HCT116 (cell line): ENCODE results near the gene PRIMA1. TPM values are rescaled to one million over a fixed set of nuclear protein-coding genes. Genes with fewer than 3 reads are reported as not detected.

Experiments used
- ATAC-seq: fragments of 200-7000 bp; cut with Tn5 transposase; 2 replicates; pipeline ENCODE4 v1.9.1; 2020; ENCODE audit warnings: mild to moderate bottlenecking, moderate library complexity
- BruUV-seq: library from RNA; stranded (reverse); fragments of 400-500 nt; replicated peaks from 2 replicates; lab custom pipeline; 2021; lab: Mats Ljungman, UMichigan
- CTCF ChIA-PET: fragments of 300-600 bp; sonication (Branson Sonifier 250); formaldehyde crosslinking; loops from one replicate; lab custom pipeline; 2021; ENCODE audit warnings: antibody characterized with exemption; lab: Charles Lee
- POLR2A ChIA-PET: fragments of 300-600, 350-600 bp; sonication (Branson Sonifier 250); formaldehyde crosslinking; loops from one replicate; lab custom pipeline; 2021; ENCODE audit warnings: antibody characterized with exemption; lab: Charles Lee
- RAD21 ChIA-PET, 2 experiments: fragments of 300-600 bp; sonication (Branson Sonifier 250); formaldehyde crosslinking; loops; one replicate each; lab custom pipeline; 2023; ENCODE audit warnings: low total read pairs in 2 of 2; ENCODE audit not compliant: uncharacterized antibody in 2 of 2, unreplicated experiment in 2 of 2, low non-redundant PET in 1 of 2; lab: Charles Lee
- DNase-seq: peaks from one replicate; pipeline ENCODE4 v3.0.0-alpha.2; 2010; ENCODE audit warnings: low read depth, low spot score
- H2AFZ ChIP-seq: fragments of 200-600 bp; shearing (Covaris generic), sonication (generic); 2 replicates; pipeline ENCODE4 v1.6.1; 2017; ENCODE audit warnings: low read depth, mixed run types, mixed read lengths, antibody characterized with exemption, low read length; ENCODE audit not compliant: poor library complexity, severe bottlenecking
- H3K27ac ChIP-seq: 2 replicates; pipeline ENCODE4 v1.5.1; 2012; ENCODE audit warnings: low read depth, low read length
- H3K27me3 ChIP-seq: fragments of 200-600 bp; sonication (generic); 2 replicates; pipeline ENCODE4 v1.6.1; 2016; ENCODE audit warnings: mixed run types, low read length, mixed read lengths; ENCODE audit not compliant: insufficient read depth
- H3K36me3 ChIP-seq, 2 experiments: fragments of 200-500 bp in 1 of 2; fragments of 200-600 bp in 1 of 2; sonication (Bioruptor generic) in 1 of 2; sonication (generic) in 1 of 2; 2 replicates each; pipeline versions ENCODE4 v1.5.1 to v1.6.1; 2014 to 2016; ENCODE audit warnings: low read length in 2 of 2, inconsistent platforms in 1 of 2, mixed read lengths in 1 of 2, mixed run types in 1 of 2; ENCODE audit not compliant: insufficient read depth in 2 of 2, control insufficient read depth in 1 of 2
- H3K4me1 ChIP-seq, 2 experiments: fragments of 200-600 bp in 1 of 2; sonication (generic) in 1 of 2; 2 replicates each; pipeline versions ENCODE4 v1.5.1 to v1.6.1; 2012 to 2017; ENCODE audit warnings: low read length in 2 of 2, inconsistent platforms in 1 of 2, mild to moderate bottlenecking in 1 of 2, mixed read lengths in 1 of 2, mixed run types in 1 of 2, moderate library complexity in 1 of 2; ENCODE audit not compliant: insufficient read depth in 2 of 2, control insufficient read depth in 1 of 2
- H3K4me2 ChIP-seq: fragments of 200-600 bp; sonication (generic); 2 replicates; pipeline ENCODE4 v1.6.1; 2017; ENCODE audit warnings: mixed run types, low read length, mixed read lengths
- H3K4me3 ChIP-seq, 2 experiments: fragments of 200-600 bp in 1 of 2; sonication (generic) in 1 of 2; replicated peaks in 1 of 2; 2 replicates each; pipeline ENCODE4 v1.5.1; 2011 to 2016; ENCODE audit warnings: low read length in 2 of 2, control low read depth in 1 of 2, low read depth in 1 of 2, mild to moderate bottlenecking in 1 of 2, mixed read lengths in 1 of 2, mixed run types in 1 of 2
- H3K79me2 ChIP-seq: fragments of 200-600 bp; sonication (generic); 2 replicates; pipeline ENCODE4 v1.6.1; 2017; ENCODE audit warnings: mild to moderate bottlenecking, mixed run types, low read length, moderate library complexity, mixed read lengths; ENCODE audit not compliant: insufficient read depth
- H3K9ac ChIP-seq: fragments of 200-600 bp; sonication (generic); 2 replicates; pipeline ENCODE4 v1.6.1; 2016; ENCODE audit warnings: low read length, mixed read lengths
- H3K9me2 ChIP-seq: fragments of 200-600 bp; sonication (generic), shearing (Covaris generic); 2 replicates; pipeline ENCODE4 v1.6.1; 2017; ENCODE audit warnings: mixed run types, mild to moderate bottlenecking, moderate library complexity; ENCODE audit not compliant: insufficient read depth
- H3K9me3 ChIP-seq, 2 experiments: fragments of 200-500 bp in 1 of 2; fragments of 200-600 bp in 1 of 2; sonication (Bioruptor generic) in 1 of 2; sonication (generic) in 1 of 2; 2 replicates each; pipeline ENCODE4 v1.6.1; 2014 to 2017; ENCODE audit warnings: low read length in 2 of 2, mixed read lengths in 2 of 2, inconsistent platforms in 1 of 2, low read depth in 1 of 2, mild to moderate bottlenecking in 1 of 2, mixed run types in 1 of 2, moderate library complexity in 1 of 2; ENCODE audit not compliant: control insufficient read depth in 1 of 2, insufficient read depth in 1 of 2
- H4K20me1 ChIP-seq: fragments of 200-600 bp; sonication (generic), shearing (Covaris generic); 2 replicates; pipeline ENCODE4 v1.6.1; 2017; ENCODE audit warnings: mixed run types, mild to moderate bottlenecking, moderate library complexity; ENCODE audit not compliant: insufficient read depth
- ATF3 ChIP-seq: IDR thresholded peaks from 2 replicates; pipeline ENCODE4 v1.6.1; 2012
- CEBPB ChIP-seq: IDR thresholded peaks from 2 replicates; pipeline ENCODE4 v1.6.1; 2012; ENCODE audit warnings: low read depth
- CTCF ChIP-seq, 3 experiments: fragments of 200-600 bp in 1 of 3; sonication (generic) in 1 of 3; IDR thresholded peaks in 2 of 3; conservative IDR thresholded peaks in 1 of 3; 2 replicates each; pipeline ENCODE4 v1.5.1; 2012 to 2017; ENCODE audit warnings: low read depth in 2 of 3, low read length in 2 of 3, antibody characterized with exemption in 1 of 3, borderline replicate concordance in 1 of 3, control low read depth in 1 of 3, mild to moderate bottlenecking in 1 of 3, mixed read lengths in 1 of 3, mixed run types in 1 of 3, moderate library complexity in 1 of 3; ENCODE audit not compliant: insufficient read depth in 1 of 3
- EGR1 ChIP-seq: IDR thresholded peaks from 2 replicates; pipeline ENCODE4 v1.6.1; 2012; ENCODE audit warnings: low read depth
- ELF1 ChIP-seq: IDR thresholded peaks from 2 replicates; pipeline ENCODE4 v1.6.1; 2012; ENCODE audit warnings: low read depth, borderline replicate concordance
- EZH2 ChIP-seq: fragments of 200-600 bp; sonication (generic); IDR thresholded peaks from 2 replicates; pipeline ENCODE4 v1.6.1; 2017; ENCODE audit warnings: antibody characterized with exemption, mixed run types
- FOSL1 ChIP-seq: IDR thresholded peaks from 2 replicates; pipeline ENCODE4 v1.6.1; 2012; ENCODE audit warnings: low read depth
- JUND ChIP-seq: IDR thresholded peaks from 2 replicates; pipeline ENCODE4 v1.6.1; 2012
- MAX ChIP-seq: IDR thresholded peaks from 2 replicates; pipeline ENCODE4 v1.6.1; 2012
- POLR2A ChIP-seq: IDR thresholded peaks from 2 replicates; pipeline ENCODE4 v1.7.0; 2011; ENCODE audit warnings: borderline replicate concordance; ENCODE audit not compliant: insufficient read depth, insufficient read length; ENCODE audit errors: extremely low read depth
- POLR2AphosphoS5 ChIP-seq: IDR thresholded peaks from 2 replicates; pipeline ENCODE4 v1.6.1; 2011; ENCODE audit warnings: mild to moderate bottlenecking, low read depth, low read length, moderate library complexity
- RAD21 ChIP-seq: IDR thresholded peaks from 2 replicates; pipeline ENCODE4 v1.6.1; 2012; ENCODE audit warnings: low read depth, mild to moderate bottlenecking
- REST ChIP-seq: IDR thresholded peaks from 2 replicates; pipeline ENCODE4 v1.6.1; 2012; ENCODE audit warnings: low read depth
- SIN3A ChIP-seq: IDR thresholded peaks from 2 replicates; pipeline ENCODE4 v1.6.1; 2012; ENCODE audit warnings: low read depth
- SP1 ChIP-seq: IDR thresholded peaks from 2 replicates; pipeline ENCODE4 v1.6.1; 2012; ENCODE audit warnings: low read depth
- TCF7L2 ChIP-seq: IDR thresholded peaks from 2 replicates; pipeline ENCODE4 v1.7.0; 2011; ENCODE audit warnings: borderline replicate concordance, inconsistent platforms; ENCODE audit not compliant: insufficient read depth, insufficient read length; ENCODE audit errors: extremely low read depth
- ZBTB33 ChIP-seq: IDR thresholded peaks from 2 replicates; pipeline ENCODE4 v1.6.1; 2011; ENCODE audit warnings: mild to moderate bottlenecking, low read length, moderate library complexity; ENCODE audit not compliant: insufficient replicate concordance; ENCODE audit errors: extremely low read depth
- ZFX ChIP-seq: fragments of 450-650 bp; IDR thresholded peaks from 2 replicates; pipeline ENCODE4 v1.6.1; 2017
- ZNF274 ChIP-seq: fragments of 200-500 bp; sonication (Bioruptor generic); IDR thresholded peaks from 2 replicates; pipeline ENCODE4 v1.6.1; 2014; ENCODE audit warnings: mild to moderate bottlenecking, low read depth, low read length, inconsistent platforms
- intact Hi-C: fragments of 100-400 bp; cut with micrococcal nuclease; formaldehyde crosslinking; loops from 2 replicates; pipeline ENCODE4 v1.10.0; 2022
- total RNA-seq: library from RNA; stranded (reverse); gene quantifications from one replicate; pipeline ENCODE4 v1.2.1, GENCODE V29; 2021; ENCODE audit not compliant: unreplicated experiment

The PRIMA1 gene
- total RNA-seq, 1 experiment from 2014 or later, result 1.5 TPM

- no peak for TF ChIP-seq ZFX
- TF ChIP-seq EZH2, result no peak
- no peak for TF ChIP-seq FOSL1
- TF ChIP-seq POLR2AphosphoS5, result no peak
- no peak for TF ChIP-seq RAD21
- no peak for TF ChIP-seq POLR2A
- no peak for TF ChIP-seq SIN3A
- no peak for TF ChIP-seq CTCF (IDR thresholded peaks at IDR 0.05 in 2 of 3, conservative IDR thresholded peaks at IDR 0.05 in 1 of 3; ENCODE audit: borderline replicate concordance in 1 of 3, insufficient read depth in 1 of 3, low read depth in 2 of 3, low read length in 2 of 3)
- no peak for TF ChIP-seq ATF3
- no peak for TF ChIP-seq REST
- no peak for TF ChIP-seq TCF7L2
- TF ChIP-seq CEBPB, result no peak
- no peak for TF ChIP-seq ELF1
- TF ChIP-seq ZBTB33, result no peak
- TF ChIP-seq EGR1, result no peak
- TF ChIP-seq JUND, result no peak
- no peak for TF ChIP-seq MAX
- no peak for TF ChIP-seq ZNF274
- no peak for TF ChIP-seq SP1
- DNase-seq (no peak), ATAC-seq (no peak)
- no peaks in the 10 kb centered on the region for H3K79me2 ChIP-seq
- no peaks in the 10 kb centered on the region for H3K9me3 ChIP-seq
- H3K9ac ChIP-seq, result no peak overlapping the region
- ChIA-PET RAD21 (no interaction called here), CTCF (no interaction called here), POLR2A (no interaction called here)
- H3K27me3 ChIP-seq, result no peaks in the 10 kb centered on the region
- no peak overlapping the region for H3K4me3 ChIP-seq
- intact Hi-C loops, result no loop called here
- H2AFZ ChIP-seq, result no peak overlapping the region
- BruUV-seq, result no TSS peak
- no peaks in the 10 kb centered on the region for H3K4me1 ChIP-seq
- H3K27ac ChIP-seq, result no peak overlapping the region
- H3K36me3 ChIP-seq, result no peaks in the 10 kb centered on the region
- H3K4me2 ChIP-seq, result no peak overlapping the region
- H3K9me2 ChIP-seq, result no peaks in the 10 kb centered on the region
- no peaks in the 10 kb centered on the region for H4K20me1 ChIP-seq
Observed at GRCh38 chr14:93723001-93723400, 65.3 kb downstream of the PRIMA1 start.
